Sigmoid colon (tissue), 7 donors: ENCODE data around the gene OPRM1. TPM values are rescaled to one million over a fixed set of nuclear protein-coding genes. Genes with fewer than 3 reads are reported as not detected.

ENCODE experiments used
- DNase-seq: peaks from one replicate; pipeline ENCODE4 v3.0.0-alpha.2; 2019
- H3K27ac ChIP-seq, 4 donors: fragments of 200-600 bp; sonication (generic); one replicate each; pipeline ENCODE4 v1.5.1; 2016 to 2019; ENCODE audit warnings: mild to moderate bottlenecking in 1 of 4
- H3K27me3 ChIP-seq, 3 donors: fragments of 200-600 bp; sonication (generic); one replicate each; pipeline ENCODE4 v1.5.1; 2019; ENCODE audit warnings: mild to moderate bottlenecking in 1 of 3
- H3K36me3 ChIP-seq, 4 donors: fragments of 200-600 bp; sonication (generic); one replicate each; pipeline ENCODE4 v1.5.1; 2016 to 2019
- H3K4me1 ChIP-seq, 4 donors: fragments of 200-600 bp; sonication (generic); one replicate each; pipeline ENCODE4 v1.5.1; 2017 to 2019
- H3K4me3 ChIP-seq, 4 donors: fragments of 200-600 bp; sonication (generic); one replicate each; pipeline ENCODE4 v1.5.1; 2017 to 2019; ENCODE audit warnings: mild to moderate bottlenecking in 2 of 4, moderate library complexity in 1 of 4
- H3K9me3 ChIP-seq, 4 donors: fragments of 200-600 bp in 3 of 4; sonication (generic) in 3 of 4; one replicate each; pipeline versions ENCODE4 v1.5.1 to v1.6.1; 2013 to 2019
- EP300 ChIP-seq, 4 donors: sonication (generic); formaldehyde crosslinking; IDR thresholded peaks; one replicate each; pipeline ENCODE4 v1.6.1; 2017; ENCODE audit warnings: antibody characterized with exemption in 4 of 4
- POLR2A ChIP-seq, 2 donors: fragments of 450-650 bp; IDR thresholded peaks; one replicate each; pipeline ENCODE4 v1.6.1; 2016; ENCODE audit warnings: antibody characterized with exemption in 2 of 2, mild to moderate bottlenecking in 2 of 2, moderate library complexity in 2 of 2
- POLR2AphosphoS5 ChIP-seq, 4 donors: sonication (generic); formaldehyde crosslinking; IDR thresholded peaks; one replicate each; pipeline ENCODE4 v1.6.1; 2017; ENCODE audit warnings: antibody characterized with exemption in 4 of 4
- WGBS, 2 donors: extraction: QIAGEN DNeasy Blood & Tissue Kit; methylation state at CpG; one replicate each; pipeline ENCODE4 v1.1.7; 2013; 5-methylcytosine and 5-hydroxymethylcytosine counted together
- intact Hi-C: fragments of 100-400 bp; cut with DNase I; formaldehyde crosslinking; loops from one replicate; pipeline ENCODE4 v1.15.1; 2023
- polyA plus RNA-seq, 3 donors: library from polyadenylated mRNA; stranded (reverse); fragments of 200-250 nt; gene quantifications; one replicate each; pipeline ENCODE4 v1.2.3, GENCODE V29; 2013
- total RNA-seq, 4 donors: library from RNA; depleted of rRNA; stranded (reverse); fragments of >200 nt; gene quantifications; one replicate each; pipeline ENCODE4 v1.1.0, GENCODE V29; 2016
- TF ChIP-seq, protein P1 (sequence below), 4 experiments: fragments of 450-650 bp in 3 of 4; fragments of 200-600 bp in 1 of 4; IDR thresholded peaks; one replicate each; pipeline ENCODE4 v1.5.1; 2016 to 2019; ENCODE audit warnings: antibody characterized with exemption in 4 of 4, mild to moderate bottlenecking in 3 of 4, moderate library complexity in 2 of 4
- donor health status: healthy with polysubstance abuse.
- donor health status: Bipolar disorder and iron deficiency.
- donor health status: healthy.

Gene OPRM1
- total and polyA plus RNA-seq, 7 donors = 0.19 to 3.3 (median 0.49) TPM; not detected in 2

DNA sequence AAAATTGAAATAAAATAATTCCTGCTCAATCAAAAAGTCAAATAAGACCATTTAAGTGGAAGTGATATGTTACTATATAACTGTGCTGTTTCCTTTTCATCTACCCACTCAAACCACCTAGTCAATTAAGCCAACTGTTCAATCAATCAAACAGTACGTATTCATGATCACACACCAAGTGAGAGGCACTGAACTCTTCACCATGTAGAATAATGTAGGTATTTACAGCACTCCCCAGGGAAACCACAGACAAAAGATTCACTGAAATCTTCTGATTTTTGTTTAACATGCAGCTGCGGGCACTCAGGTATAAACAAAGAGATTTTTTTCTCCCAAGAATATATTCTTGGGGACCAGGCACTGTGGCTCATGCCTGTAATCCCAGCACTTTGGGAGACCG lies 21.3 kb upstream of the OPRM1 start:
- Histone ChIP-seq H3K36me3 (no peaks in the 10 kb centered on the region), H3K4me3 (no peak overlapping the region), H3K27ac (no peak overlapping the region), H3K4me1 (no peaks in the 10 kb centered on the region), H3K27me3 (no peaks in the 10 kb centered on the region), H3K9me3 (peaks cover 0 to 3% (median 1%) of the 10 kb centered on the region in 4 donors)
- TF ChIP-seq POLR2A (IDR thresholded peaks at IDR 0.05) = no peak
- TF ChIP-seq, protein P1, sequence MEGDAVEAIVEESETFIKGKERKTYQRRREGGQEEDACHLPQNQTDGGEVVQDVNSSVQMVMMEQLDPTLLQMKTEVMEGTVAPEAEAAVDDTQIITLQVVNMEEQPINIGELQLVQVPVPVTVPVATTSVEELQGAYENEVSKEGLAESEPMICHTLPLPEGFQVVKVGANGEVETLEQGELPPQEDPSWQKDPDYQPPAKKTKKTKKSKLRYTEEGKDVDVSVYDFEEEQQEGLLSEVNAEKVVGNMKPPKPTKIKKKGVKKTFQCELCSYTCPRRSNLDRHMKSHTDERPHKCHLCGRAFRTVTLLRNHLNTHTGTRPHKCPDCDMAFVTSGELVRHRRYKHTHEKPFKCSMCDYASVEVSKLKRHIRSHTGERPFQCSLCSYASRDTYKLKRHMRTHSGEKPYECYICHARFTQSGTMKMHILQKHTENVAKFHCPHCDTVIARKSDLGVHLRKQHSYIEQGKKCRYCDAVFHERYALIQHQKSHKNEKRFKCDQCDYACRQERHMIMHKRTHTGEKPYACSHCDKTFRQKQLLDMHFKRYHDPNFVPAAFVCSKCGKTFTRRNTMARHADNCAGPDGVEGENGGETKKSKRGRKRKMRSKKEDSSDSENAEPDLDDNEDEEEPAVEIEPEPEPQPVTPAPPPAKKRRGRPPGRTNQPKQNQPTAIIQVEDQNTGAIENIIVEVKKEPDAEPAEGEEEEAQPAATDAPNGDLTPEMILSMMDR (IDR thresholded peaks at IDR 0.05) = no peak
- TF ChIP-seq EP300 (IDR thresholded peaks at IDR 0.05) = no peak
- no peak for TF ChIP-seq POLR2AphosphoS5 (IDR thresholded peaks at IDR 0.05)
- intact Hi-C loops = no loop called here
- 60 to 77% methylated on average over 3 of the region's 3 CpGs for WGBS, 2 donors
- DNase-seq = no peak

- 58 to 70% methylated on average over 2 of the region's 2 CpGs for WGBS, 2 donors
- DNase-seq = no peak
- intact Hi-C loops = no loop called here
Observed at GRCh38 chr6:154030646-154031045, 8.4 kb upstream of the OPRM1 start.

GRCh38 chr6:154041001-154041400 lies 2.0 kb downstream of the OPRM1 start:
- intact Hi-C loops = no loop called here
- 79 to 82% methylated on average over 2 of the region's 2 CpGs for WGBS, 2 donors
- H3K36me3 ChIP-seq = no peaks in the 10 kb centered on the region
- no peaks in the 10 kb centered on the region for H3K4me1 ChIP-seq
- H3K9me3 ChIP-seq = no peaks in the 10 kb centered on the region
- H3K27me3 ChIP-seq = peaks cover 9 to 18% (median 16%) of the 10 kb centered on the region in 3 donors
- H3K4me3 ChIP-seq = no peak overlapping the region
- TF ChIP-seq POLR2AphosphoS5 (IDR thresholded peaks at IDR 0.05) (no peak), EP300 (IDR thresholded peaks at IDR 0.05) (no peak), POLR2A (IDR thresholded peaks at IDR 0.05) (no peak)
- TF ChIP-seq, protein P1 (IDR thresholded peaks at IDR 0.05) = no peak
- no peak for DNase-seq
- no peak overlapping the region for H3K27ac ChIP-seq

More at GRCh38 chr6:154030646-154031045, 8.4 kb upstream of the OPRM1 start:
- H3K36me3 ChIP-seq = no peaks in the 10 kb centered on the region
- H3K9me3 ChIP-seq = no peaks in the 10 kb centered on the region
- H3K27me3 ChIP-seq = no peaks in the 10 kb centered on the region
- no peaks in the 10 kb centered on the region for H3K4me1 ChIP-seq
- no peak for TF ChIP-seq POLR2A (IDR thresholded peaks at IDR 0.05)
- TF ChIP-seq EP300 (IDR thresholded peaks at IDR 0.05) = no peak
- TF ChIP-seq POLR2AphosphoS5 (IDR thresholded peaks at IDR 0.05) = no peak
- no peak overlapping the region for H3K27ac ChIP-seq
- H3K4me3 ChIP-seq = no peak overlapping the region

GRCh38 chr6:154053141-154053540 lies 14.1 kb downstream of the OPRM1 start:
- DNase-seq = no peak
- no peaks in the 10 kb centered on the region for H3K27me3 ChIP-seq
- no peak for TF ChIP-seq EP300 (IDR thresholded peaks at IDR 0.05)
- no peak for TF ChIP-seq POLR2AphosphoS5 (IDR thresholded peaks at IDR 0.05)
- TF ChIP-seq POLR2A (IDR thresholded peaks at IDR 0.05) = no peak
- TF ChIP-seq, protein P1 (IDR thresholded peaks at IDR 0.05) = no peak

GRCh38 chr6:154056536-154056935 lies 17.5 kb downstream of the OPRM1 start:
- intact Hi-C loops = no loop called here
- no peak for TF ChIP-seq EP300 (IDR thresholded peaks at IDR 0.05)
- no peak for DNase-seq
- Histone ChIP-seq H3K27ac (no peak overlapping the region), H3K36me3 (no peaks in the 10 kb centered on the region), H3K4me3 (no peak overlapping the region), H3K27me3 (no peaks in the 10 kb centered on the region), H3K4me1 (no peaks in the 10 kb centered on the region), H3K9me3 (no peaks in the 10 kb centered on the region)
- 62 to 79% methylated on average over 5 of the region's 5 CpGs for WGBS, 2 donors

More at GRCh38 chr6:154053141-154053540, 14.1 kb downstream of the OPRM1 start:
- Histone ChIP-seq H3K27ac (no peak overlapping the region), H3K4me3 (no peak overlapping the region), H3K4me1 (no peaks in the 10 kb centered on the region), H3K36me3 (no peaks in the 10 kb centered on the region), H3K9me3 (no peaks in the 10 kb centered on the region)
- WGBS, 2 donors = 55 to 78% methylated on average over 1 of the region's 1 CpG
- intact Hi-C loops = no loop called here

- intact Hi-C loops = no loop called here
- no peaks in the 10 kb centered on the region for H3K27me3 ChIP-seq
Observed at GRCh38 chr6:154057098-154057497, 18.1 kb downstream of the OPRM1 start.

More at GRCh38 chr6:154057098-154057497, 18.1 kb downstream of the OPRM1 start:
- DNase-seq = no peak
- WGBS, 2 donors = 31 to 52% methylated on average over 1 of the region's 1 CpG
- no peak overlapping the region for H3K27ac ChIP-seq
- H3K4me3 ChIP-seq = no peak overlapping the region
- no peaks in the 10 kb centered on the region for H3K4me1 ChIP-seq
- TF ChIP-seq EP300 (IDR thresholded peaks at IDR 0.05) (no peak), POLR2AphosphoS5 (IDR thresholded peaks at IDR 0.05) (no peak), POLR2A (IDR thresholded peaks at IDR 0.05) (no peak)
- TF ChIP-seq, protein P1 (IDR thresholded peaks at IDR 0.05) = no peak
- no peaks in the 10 kb centered on the region for H3K36me3 ChIP-seq
- H3K9me3 ChIP-seq = no peaks in the 10 kb centered on the region
